ENCODE data around the gene MTHFSD. TPM values are rescaled to one million over a fixed set of nuclear protein-coding genes. Genes with fewer than 3 reads are reported as not detected.

MTHFSD gene
- total and polyA plus RNA-seq, 10 of the 15 experiments (the other 5 are each of a cell fraction or from before 2014, with no cell fraction given), result 2.2 to 24.5 (median 18.1) TPM

- H3K9ac ChIP-seq (ENCODE audit: control insufficient read depth, insufficient read depth, low read length), result no peak overlapping the region
- H4K20me1 ChIP-seq (ENCODE audit: control insufficient read depth, insufficient read depth), result no peaks in the 10 kb centered on the region; the same call in 1 of the 2 replicates
- SMC1A ChIA-PET (ENCODE audit: uncharacterized antibody, unreplicated experiment), result no interaction called here
- BruUV-seq (replicated peaks), result no TSS peak
- FAIRE-seq (no peak), DNase-seq (ENCODE audit: low read depth, low spot score) (no peak), ATAC-seq (peak; percentile 65)
- H3K36me3 ChIP-seq (ENCODE audit: control insufficient read depth in 2 of 2, insufficient read depth in 2 of 2, low read length in 1 of 2), result no peaks in the 10 kb centered on the region
- no peaks in the 10 kb centered on the region for H3K79me2 ChIP-seq (ENCODE audit: control insufficient read depth, insufficient read depth, low read length)
- POLR2A ChIA-PET, result no interaction called here
- H3K4me3 ChIP-seq, result peak overlapping the region; percentile 27; the same call in 1 of the 2 replicates
- RAD21 ChIA-PET (ENCODE audit: unreplicated experiment), result no interaction called here
- TF ChIP-seq POLR2AphosphoS2 (IDR thresholded peaks at IDR 0.05; ENCODE audit: low read depth, low read length) (no peak), YBX1 (IDR thresholded peaks at IDR 0.05) (no peak), IKZF1 (conservative IDR thresholded peaks at IDR 0.05) (peak; percentile 39; the same call in 1 of the 2 replicates), BHLHE40 (IDR thresholded peaks at IDR 0.05; ENCODE audit: borderline replicate concordance in 1 of 2, low read depth in 2 of 2, low read length in 1 of 2) (peak in 1 of 2 experiments; percentile 53; a peak in 2 of 4 replicates), GATAD2B (conservative IDR thresholded peaks at IDR 0.05; ENCODE audit: low read depth) (peak; percentile 44; the same call in 1 of the 2 replicates), SMAD5 (IDR thresholded peaks at IDR 0.05; ENCODE audit: low read depth) (no peak)
- no peaks in the 10 kb centered on the region for H3K9me3 ChIP-seq (replicated peaks; ENCODE audit: control insufficient read depth, insufficient read depth, low read length)
- H2AFZ ChIP-seq (ENCODE audit: control insufficient read depth, low read depth, low read length), result peak overlapping the region; percentile 55
- in situ Hi-C loops (cut with MboI), result no loop called here
- H3K27me3 ChIP-seq (replicated peaks in 1 of 2; ENCODE audit: control insufficient read depth in 2 of 2, insufficient read depth in 2 of 2, low read length in 1 of 2), result peaks cover 31 to 37% of the 10 kb centered on the region in 2 experiments
- no peaks in the 10 kb centered on the region; the same call in 1 of the 2 replicates for H3K4me1 ChIP-seq (ENCODE audit: control insufficient read depth, insufficient read depth, low read length)
- CTCF ChIA-PET, result no interaction called here
- no peak overlapping the region for H3K27ac ChIP-seq (ENCODE audit: control insufficient read depth, insufficient read depth)
- peak overlapping the region; percentile 82 for H3K4me2 ChIP-seq (ENCODE audit: control insufficient read depth, insufficient read depth)
- intact Hi-C loops (cut with micrococcal nuclease; ENCODE audit: unreplicated experiment), result no loop called here
- 7% methylated on average over 48 of the region's 79 CpGs for WGBS (ENCODE audit: insufficient coverage, insufficient replicate concordance, low lambda C conversion rate, missing lambda C conversion rate)
Measured at GRCh38 chr16:86508947-86509758, 45.9 kb downstream of the MTHFSD start.

Data from GM12878 (cell line).